GM12873 (cell line): Measurements from ENCODE around the gene GPC2.

Experiments used
- TF ChIP-seq, protein P1 (sequence below): IDR thresholded peaks from 2 replicates; pipeline ENCODE4 v1.5.1; 2012; ENCODE audit warnings: low read depth, mild to moderate bottlenecking, moderate library complexity, low read length, control low read depth; ENCODE audit not compliant: insufficient read depth; ENCODE audit errors: missing control alignments

Gene GPC2

DNA sequence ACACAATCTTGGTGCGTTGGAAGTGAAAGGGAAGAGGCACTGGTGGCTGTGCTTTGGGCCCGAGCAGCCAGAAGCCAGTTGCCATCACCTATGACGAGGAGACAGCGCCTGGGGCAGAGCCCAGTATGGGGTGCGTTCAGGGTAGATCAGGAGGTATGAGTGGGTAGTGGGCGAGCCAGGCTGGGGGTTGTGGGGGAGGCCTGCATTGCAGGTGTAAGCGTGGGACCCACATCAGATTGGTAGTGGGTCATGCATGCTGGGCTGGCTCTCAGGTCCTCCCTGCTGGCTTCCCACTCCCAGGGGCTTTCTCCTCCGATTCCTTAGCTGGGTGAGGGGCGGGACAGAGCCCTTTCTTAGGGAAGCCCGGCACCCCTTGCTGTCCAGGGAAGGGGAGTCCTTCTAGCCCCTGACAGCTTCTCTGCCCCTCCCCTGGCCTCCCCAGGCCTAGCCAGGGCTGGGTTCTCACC is 42.1 kb upstream of the GPC2 start:
- TF ChIP-seq, protein P1, sequence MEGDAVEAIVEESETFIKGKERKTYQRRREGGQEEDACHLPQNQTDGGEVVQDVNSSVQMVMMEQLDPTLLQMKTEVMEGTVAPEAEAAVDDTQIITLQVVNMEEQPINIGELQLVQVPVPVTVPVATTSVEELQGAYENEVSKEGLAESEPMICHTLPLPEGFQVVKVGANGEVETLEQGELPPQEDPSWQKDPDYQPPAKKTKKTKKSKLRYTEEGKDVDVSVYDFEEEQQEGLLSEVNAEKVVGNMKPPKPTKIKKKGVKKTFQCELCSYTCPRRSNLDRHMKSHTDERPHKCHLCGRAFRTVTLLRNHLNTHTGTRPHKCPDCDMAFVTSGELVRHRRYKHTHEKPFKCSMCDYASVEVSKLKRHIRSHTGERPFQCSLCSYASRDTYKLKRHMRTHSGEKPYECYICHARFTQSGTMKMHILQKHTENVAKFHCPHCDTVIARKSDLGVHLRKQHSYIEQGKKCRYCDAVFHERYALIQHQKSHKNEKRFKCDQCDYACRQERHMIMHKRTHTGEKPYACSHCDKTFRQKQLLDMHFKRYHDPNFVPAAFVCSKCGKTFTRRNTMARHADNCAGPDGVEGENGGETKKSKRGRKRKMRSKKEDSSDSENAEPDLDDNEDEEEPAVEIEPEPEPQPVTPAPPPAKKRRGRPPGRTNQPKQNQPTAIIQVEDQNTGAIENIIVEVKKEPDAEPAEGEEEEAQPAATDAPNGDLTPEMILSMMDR: no peak

DNA sequence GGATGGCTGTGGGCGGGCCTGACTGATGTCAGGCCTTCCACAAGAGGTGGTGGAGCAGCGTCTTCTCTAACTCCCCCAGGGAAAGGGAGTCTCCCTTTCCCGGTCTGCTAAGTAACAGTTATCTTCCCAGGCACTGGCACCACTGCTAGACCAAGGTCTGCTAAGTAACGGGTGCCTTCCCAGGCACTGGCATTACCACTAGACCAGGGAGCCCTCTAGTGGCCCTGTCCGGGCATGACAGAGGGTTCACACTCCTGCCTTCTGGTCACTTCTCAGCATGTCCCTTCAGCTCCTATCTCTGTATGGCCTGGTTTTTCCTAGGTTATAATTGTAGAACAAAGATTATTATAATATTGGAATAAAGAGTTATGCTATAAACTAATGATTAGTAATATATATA is 40.8 kb upstream of the GPC2 start:
- TF ChIP-seq, protein P1: peak; percentile 56

DNA sequence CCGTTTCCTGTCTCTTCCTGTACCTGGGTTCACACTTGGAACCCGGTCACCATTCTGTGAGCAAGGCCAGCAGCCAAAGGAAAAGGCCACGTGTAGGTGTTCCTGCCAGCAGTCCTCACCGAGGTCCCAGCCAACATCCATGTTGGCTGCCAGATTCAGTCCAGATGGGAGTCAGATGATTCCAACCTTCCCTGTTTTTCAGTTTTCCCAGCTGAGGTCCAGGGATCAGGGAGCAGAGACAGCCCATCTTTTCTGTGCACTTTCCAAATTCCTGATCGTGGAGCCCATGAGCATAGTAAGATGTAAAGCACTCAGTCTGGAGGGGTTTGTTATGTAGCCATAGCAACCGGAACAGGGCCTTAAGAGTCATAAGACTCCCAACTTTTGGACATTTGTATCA is 38.7 kb upstream of the GPC2 start:
- TF ChIP-seq, protein P1: no peak

- TF ChIP-seq, protein P1: no peak
These were observed 36.5 kb upstream of the GPC2 start for GRCh38 chr7:100213672-100214071.

- TF ChIP-seq, protein P1: no peak
These were observed 35.6 kb upstream of the GPC2 start for GRCh38 chr7:100212631-100213286.

DNA sequence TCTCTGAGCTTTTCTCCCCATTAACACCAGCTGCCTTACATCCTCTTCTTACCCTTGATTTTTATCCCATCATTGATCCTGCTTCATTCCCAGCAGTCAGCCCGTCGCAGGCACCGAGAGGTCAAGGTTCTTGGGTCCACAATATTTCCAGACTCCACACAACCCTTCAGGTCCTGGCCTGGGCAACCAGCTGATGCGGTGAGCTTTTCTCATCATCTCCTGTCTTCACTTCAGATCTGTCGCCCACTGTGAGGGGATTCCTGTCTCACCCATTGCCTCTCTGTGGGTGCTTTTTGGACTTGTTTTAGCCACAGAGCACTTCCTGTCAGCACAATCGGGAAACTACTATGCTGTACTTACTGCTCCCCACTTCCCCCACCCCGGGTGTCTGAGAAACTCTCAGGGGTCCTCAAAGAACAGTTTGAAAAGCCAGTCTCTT is 34.2 kb upstream of the GPC2 start:
- TF ChIP-seq, protein P1: no peak

DNA sequence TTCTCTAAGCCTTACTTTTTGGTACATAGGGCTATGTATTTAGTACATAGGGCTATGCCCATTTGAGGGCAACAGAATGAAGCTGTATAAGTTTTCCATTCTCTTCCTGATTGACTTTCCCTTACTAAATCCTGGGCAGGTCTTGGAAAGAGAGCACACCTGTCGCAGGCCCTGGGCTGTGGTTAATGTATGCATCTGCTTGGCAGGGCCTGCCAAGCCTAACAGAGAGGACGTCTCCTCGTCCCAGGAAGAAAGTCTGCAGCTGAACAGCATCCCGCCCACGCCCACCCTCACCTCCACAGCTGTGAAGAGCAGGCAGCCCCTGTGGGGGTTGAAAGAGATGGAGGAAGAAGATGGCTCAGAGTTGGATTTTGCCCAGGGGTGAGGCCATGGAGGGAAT is 33.6 kb upstream of the GPC2 start:
- TF ChIP-seq, protein P1: no peak

DNA sequence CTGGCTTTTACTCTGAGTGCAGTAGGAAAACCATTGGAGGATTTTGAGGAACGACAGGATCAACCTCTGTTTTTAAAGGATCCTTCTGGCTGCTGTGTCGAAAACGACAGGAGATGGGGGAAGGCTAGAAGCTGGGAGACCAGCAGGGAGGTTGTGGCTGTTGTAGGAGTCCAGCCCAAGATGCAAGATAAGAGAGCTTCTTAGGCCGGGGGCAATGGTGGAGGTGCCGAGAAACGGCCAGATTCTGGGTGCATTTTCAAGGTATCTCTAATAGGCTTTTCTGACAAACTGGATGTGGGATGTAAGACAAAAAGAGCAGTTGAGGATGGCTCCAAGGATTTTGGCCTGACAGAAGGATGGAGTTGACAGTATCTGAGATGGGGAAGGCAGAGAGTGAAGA is 32.3 kb upstream of the GPC2 start:
- TF ChIP-seq, protein P1: no peak
